OCI-LY3 (cell line): ENCODE data around the gene SLC9B2.

Experiments used
- H2AFZ ChIP-seq: fragments of 200-600, 300-600 bp; shearing (Covaris generic); 2 replicates; pipeline ENCODE4 v1.6.0; 2014; ENCODE audit warnings: antibody characterized with exemption, low read depth, low read length
- H3K27ac ChIP-seq: fragments of 200-600, 300-600 bp; sonication (generic); 2 replicates; pipeline ENCODE4 v1.5.1; 2014; ENCODE audit warnings: mild to moderate bottlenecking, low read length, moderate library complexity, mixed read lengths
- H3K27me3 ChIP-seq: fragments of 200-600, 300-600 bp; sonication (generic); 2 replicates; pipeline ENCODE4 v1.6.1; 2014; ENCODE audit warnings: low read depth, low read length, mixed read lengths
- H3K36me3 ChIP-seq: fragments of 200-600, 300-600 bp; sonication (generic); replicated peaks from 2 replicates; pipeline ENCODE3; 2014; ENCODE audit warnings: low read depth, low read length, mixed read lengths
- H3K4me1 ChIP-seq: fragments of 300-600, 200-600 bp; sonication (generic); 2 replicates; pipeline ENCODE4 v1.6.1; 2014; ENCODE audit warnings: low read length, mixed read lengths
- H3K4me2 ChIP-seq: fragments of 200-600, 300-600 bp; sonication (generic); 2 replicates; pipeline ENCODE4 v1.6.1; 2014; ENCODE audit warnings: low read length, mixed read lengths
- H3K4me3 ChIP-seq: fragments of 300-600, 200-600 bp; sonication (generic); 2 replicates; pipeline ENCODE4 v1.5.1; 2014; ENCODE audit warnings: antibody characterized with exemption, mild to moderate bottlenecking, low read length, moderate library complexity
- H3K79me2 ChIP-seq: fragments of 300-600, 200-600 bp; shearing (Covaris generic); 2 replicates; pipeline ENCODE4 v1.6.1; 2014; ENCODE audit warnings: mild to moderate bottlenecking, low read length, mixed read lengths
- H3K9ac ChIP-seq: fragments of 300-600, 200-600 bp; shearing (Covaris generic); 2 replicates; pipeline ENCODE4 v1.6.0; 2014; ENCODE audit warnings: mild to moderate bottlenecking, low read length, moderate library complexity
- H3K9me3 ChIP-seq: fragments of 200-600, 300-600 bp; shearing (Covaris generic); 2 replicates; pipeline ENCODE4 v1.6.1; 2014; ENCODE audit warnings: low read length, mixed read lengths; ENCODE audit not compliant: insufficient read depth
- H4K20me1 ChIP-seq: fragments of 200-600, 300-600 bp; sonication (generic); 2 replicates; pipeline ENCODE4 v1.6.1; 2016; ENCODE audit warnings: low read length, mixed read lengths; ENCODE audit not compliant: insufficient read depth
- EZH2phosphoT487 ChIP-seq: fragments of 200-600 bp; shearing (Covaris generic); IDR thresholded peaks from 2 replicates; pipeline ENCODE4 v1.6.1; 2018; ENCODE audit warnings: antibody characterized with exemption, mixed run types, low read depth
- TF ChIP-seq, protein P1 (sequence below): fragments of 200-600, 300-600 bp; sonication (generic); IDR thresholded peaks from 2 replicates; pipeline ENCODE4 v1.5.1; 2014; ENCODE audit warnings: antibody characterized with exemption, low read length, low read depth

SLC9B2 gene

DNA sequence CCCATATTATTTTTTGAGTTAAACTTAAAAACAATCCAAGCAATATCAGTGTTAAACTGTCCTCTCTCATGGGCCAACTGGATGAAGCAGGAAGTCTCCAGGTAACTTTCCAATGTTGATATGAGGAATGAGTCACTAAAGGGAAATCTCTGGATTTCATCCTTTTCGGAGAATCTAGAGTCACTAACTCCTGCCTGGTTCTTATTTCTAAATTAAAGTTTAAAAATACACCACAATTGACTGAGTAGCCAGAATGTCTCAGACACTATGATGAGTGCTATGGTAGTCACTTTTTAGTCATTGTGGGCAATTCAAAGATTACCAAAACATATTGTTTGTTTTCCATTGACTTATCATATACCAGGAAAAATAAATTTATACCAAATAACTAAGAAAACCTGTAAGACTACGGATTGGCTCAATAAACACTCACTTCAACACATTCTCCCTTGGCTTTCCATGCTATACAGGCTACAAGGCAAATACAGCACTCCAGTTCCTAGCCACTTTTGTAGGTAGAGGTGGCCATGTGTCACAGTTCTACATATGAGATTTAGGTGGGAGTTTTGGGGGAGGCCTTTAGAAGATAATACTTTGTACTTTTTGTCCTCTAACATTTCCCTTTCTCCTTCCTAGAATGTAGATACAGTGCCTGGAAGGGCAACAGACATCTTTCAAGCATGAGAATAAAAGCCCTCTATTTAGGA, 8.6 kb downstream of the SLC9B2 start:
- TF ChIP-seq, protein P1, sequence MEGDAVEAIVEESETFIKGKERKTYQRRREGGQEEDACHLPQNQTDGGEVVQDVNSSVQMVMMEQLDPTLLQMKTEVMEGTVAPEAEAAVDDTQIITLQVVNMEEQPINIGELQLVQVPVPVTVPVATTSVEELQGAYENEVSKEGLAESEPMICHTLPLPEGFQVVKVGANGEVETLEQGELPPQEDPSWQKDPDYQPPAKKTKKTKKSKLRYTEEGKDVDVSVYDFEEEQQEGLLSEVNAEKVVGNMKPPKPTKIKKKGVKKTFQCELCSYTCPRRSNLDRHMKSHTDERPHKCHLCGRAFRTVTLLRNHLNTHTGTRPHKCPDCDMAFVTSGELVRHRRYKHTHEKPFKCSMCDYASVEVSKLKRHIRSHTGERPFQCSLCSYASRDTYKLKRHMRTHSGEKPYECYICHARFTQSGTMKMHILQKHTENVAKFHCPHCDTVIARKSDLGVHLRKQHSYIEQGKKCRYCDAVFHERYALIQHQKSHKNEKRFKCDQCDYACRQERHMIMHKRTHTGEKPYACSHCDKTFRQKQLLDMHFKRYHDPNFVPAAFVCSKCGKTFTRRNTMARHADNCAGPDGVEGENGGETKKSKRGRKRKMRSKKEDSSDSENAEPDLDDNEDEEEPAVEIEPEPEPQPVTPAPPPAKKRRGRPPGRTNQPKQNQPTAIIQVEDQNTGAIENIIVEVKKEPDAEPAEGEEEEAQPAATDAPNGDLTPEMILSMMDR: no peak
- TF ChIP-seq EZH2phosphoT487: no peak
- H3K36me3 ChIP-seq: peaks cover 21% of the 10 kb centered on the region
- no peak overlapping the region for H3K4me2 ChIP-seq

DNA sequence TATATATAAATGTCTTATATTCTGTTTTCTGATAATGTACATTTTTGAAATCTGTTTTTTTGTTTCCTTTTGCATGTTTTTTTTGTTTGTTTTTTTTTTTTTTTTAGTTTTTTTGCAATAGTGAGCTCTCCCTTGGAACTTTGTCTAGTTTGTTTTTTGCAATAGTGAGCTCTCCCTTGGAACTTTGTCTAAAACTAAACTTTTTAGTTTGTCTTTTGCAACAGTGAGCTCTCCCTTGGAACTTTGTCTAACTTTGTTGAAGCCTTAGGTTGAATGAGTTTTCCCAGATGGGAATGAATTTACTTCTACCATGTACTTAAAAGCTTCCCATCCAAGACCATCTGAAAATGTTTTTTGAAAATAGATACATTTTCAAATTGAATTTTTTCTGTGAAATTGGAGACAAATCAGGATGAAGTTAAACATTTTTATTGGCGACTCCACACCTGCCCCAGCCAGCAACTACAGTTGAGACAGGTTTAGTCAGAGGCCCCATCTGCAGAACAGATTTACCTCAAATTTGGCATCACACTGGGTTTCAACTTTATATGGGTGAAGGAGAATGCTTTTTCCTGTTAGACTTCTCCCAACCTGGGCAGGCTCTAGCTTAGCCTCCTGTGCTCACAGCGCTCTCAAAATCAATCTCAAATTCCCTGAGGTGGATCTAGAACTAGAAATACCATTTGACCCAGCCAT, 16.0 kb downstream of the SLC9B2 start:
- Histone ChIP-seq H3K36me3 (peaks cover 26% of the 10 kb centered on the region), H3K9ac (no peak overlapping the region), H3K27ac (no peak overlapping the region), H3K4me1 (no peaks in the 10 kb centered on the region), H3K9me3 (no peaks in the 10 kb centered on the region), H4K20me1 (no peaks in the 10 kb centered on the region), H2AFZ (no peak overlapping the region), H3K27me3 (no peaks in the 10 kb centered on the region), H3K4me3 (no peak overlapping the region), H3K79me2 (no peaks in the 10 kb centered on the region), H3K4me2 (no peak overlapping the region)
- TF ChIP-seq, protein P1: no peak
- no peak for TF ChIP-seq EZH2phosphoT487

More for the DNA sequence above, 8.6 kb downstream of the SLC9B2 start:
- Histone ChIP-seq H4K20me1 (peaks cover 7% of the 10 kb centered on the region; the same call in 1 of the 2 replicates), H3K9ac (no peak overlapping the region), H3K27me3 (no peaks in the 10 kb centered on the region), H3K9me3 (no peaks in the 10 kb centered on the region), H3K4me1 (no peaks in the 10 kb centered on the region), H3K27ac (no peak overlapping the region), H3K4me3 (no peak overlapping the region), H2AFZ (no peak overlapping the region), H3K79me2 (peaks cover 31% of the 10 kb centered on the region)

DNA sequence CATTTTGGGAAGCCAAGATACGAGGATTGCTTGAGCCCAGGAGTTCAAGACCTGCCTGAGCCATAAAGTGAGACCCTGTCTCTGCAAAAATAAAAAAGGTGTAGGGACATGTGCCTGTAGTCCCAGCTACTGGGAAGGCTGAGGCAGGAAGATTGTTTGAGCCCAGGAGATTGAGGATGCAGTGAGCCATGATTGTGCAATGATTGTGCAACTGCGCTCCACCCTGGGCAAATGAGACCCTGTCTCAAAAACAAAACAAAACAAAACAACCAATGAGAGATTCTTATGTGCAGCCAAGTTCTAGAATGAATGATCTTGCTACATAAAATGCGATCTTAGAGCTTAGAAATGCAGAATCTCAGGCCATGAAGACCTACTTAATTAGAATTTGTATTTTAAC, 22.5 kb downstream of the SLC9B2 start:
- no peak for TF ChIP-seq EZH2phosphoT487
- TF ChIP-seq, protein P1: no peak
- Histone ChIP-seq H3K27ac (no peak overlapping the region), H3K36me3 (peaks cover 9% of the 10 kb centered on the region), H2AFZ (no peak overlapping the region), H3K79me2 (no peaks in the 10 kb centered on the region), H4K20me1 (peaks cover 7% of the 10 kb centered on the region; the same call in 1 of the 2 replicates), H3K4me3 (no peak overlapping the region), H3K4me2 (no peak overlapping the region), H3K4me1 (peaks cover 12% of the 10 kb centered on the region), H3K9ac (no peak overlapping the region), H3K27me3 (no peaks in the 10 kb centered on the region), H3K9me3 (no peaks in the 10 kb centered on the region)

DNA sequence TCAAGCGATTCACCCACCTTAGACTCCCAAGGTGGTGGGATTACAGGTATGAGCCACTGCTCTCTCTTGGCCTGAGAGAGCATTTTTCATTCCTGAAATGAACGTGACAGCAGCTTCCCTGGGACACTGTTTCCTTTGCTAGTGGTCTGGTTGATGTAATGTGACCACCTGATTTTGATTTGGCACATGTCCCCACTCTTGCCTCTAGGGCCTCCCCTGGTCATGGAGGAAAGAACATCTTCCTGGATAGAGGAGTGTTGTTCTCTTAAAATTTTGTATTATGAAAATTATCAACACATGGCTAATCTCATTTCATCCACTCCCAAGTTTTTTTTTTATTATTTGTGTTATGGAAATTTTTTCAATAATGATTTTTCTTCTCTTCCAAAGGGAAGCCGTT, 23.8 kb downstream of the SLC9B2 start:
- Histone ChIP-seq H3K9me3 (no peaks in the 10 kb centered on the region), H3K4me2 (no peak overlapping the region), H3K79me2 (no peaks in the 10 kb centered on the region), H3K27ac (no peak overlapping the region), H3K27me3 (no peaks in the 10 kb centered on the region), H2AFZ (no peak overlapping the region), H3K36me3 (peaks cover 17% of the 10 kb centered on the region), H3K9ac (no peak overlapping the region), H3K4me1 (peaks cover 12% of the 10 kb centered on the region), H3K4me3 (no peak overlapping the region), H4K20me1 (peaks cover 7% of the 10 kb centered on the region; the same call in 1 of the 2 replicates)
- TF ChIP-seq, protein P1: no peak
- no peak for TF ChIP-seq EZH2phosphoT487
